Measurements from ENCODE around the gene FAM229B.

Gene FAM229B

GRCh38 chr6:112144145-112144926 is 56.9 kb downstream of the FAM229B start:
- no peak for DNase-seq (ENCODE audit: extremely low read depth, insufficient read length)
- no peak for TF ChIP-seq CTCF (IDR thresholded peaks at IDR 0.05; ENCODE audit: insufficient read depth, low read length, poor library complexity, severe bottlenecking)
- Histone ChIP-seq H3K36me3 (ENCODE audit: control insufficient read depth, insufficient read depth, low read length) (no peaks in the 10 kb centered on the region), H3K27me3 (replicated peaks; ENCODE audit: control insufficient read depth, insufficient read depth, low read length) (no peaks in the 10 kb centered on the region), H3K4me3 (replicated peaks; ENCODE audit: low read depth, low read length) (no peak overlapping the region)

- no peak for DNase-seq (ENCODE audit: extremely low read depth, insufficient read length)
- Histone ChIP-seq H3K36me3 (ENCODE audit: control insufficient read depth, insufficient read depth, low read length) (no peaks in the 10 kb centered on the region), H3K27me3 (replicated peaks; ENCODE audit: control insufficient read depth, insufficient read depth, low read length) (no peaks in the 10 kb centered on the region), H3K4me3 (replicated peaks; ENCODE audit: low read depth, low read length) (no peak overlapping the region)
- no peak for TF ChIP-seq CTCF (IDR thresholded peaks at IDR 0.05; ENCODE audit: insufficient read depth, low read length, poor library complexity, severe bottlenecking)
These were observed 57.7 kb downstream of the FAM229B start for GRCh38 chr6:112145080-112145573.

- Histone ChIP-seq H3K27me3 (replicated peaks; ENCODE audit: control insufficient read depth, insufficient read depth, low read length) (no peaks in the 10 kb centered on the region), H3K4me3 (replicated peaks; ENCODE audit: low read depth, low read length) (no peak overlapping the region), H3K36me3 (ENCODE audit: control insufficient read depth, insufficient read depth, low read length) (no peaks in the 10 kb centered on the region)
- TF ChIP-seq CTCF (IDR thresholded peaks at IDR 0.05; ENCODE audit: insufficient read depth, low read length, poor library complexity, severe bottlenecking), result no peak
- DNase-seq (ENCODE audit: extremely low read depth, insufficient read length), result no peak
These were observed 60.7 kb downstream of the FAM229B start for GRCh38 chr6:112148103-112148502.

GRCh38 chr6:112149236-112149635 is 61.8 kb downstream of the FAM229B start:
- no peak for DNase-seq (ENCODE audit: extremely low read depth, insufficient read length)
- Histone ChIP-seq H3K36me3 (ENCODE audit: control insufficient read depth, insufficient read depth, low read length) (no peaks in the 10 kb centered on the region), H3K27me3 (replicated peaks; ENCODE audit: control insufficient read depth, insufficient read depth, low read length) (no peaks in the 10 kb centered on the region), H3K4me3 (replicated peaks; ENCODE audit: low read depth, low read length) (no peak overlapping the region)
- no peak for TF ChIP-seq CTCF (IDR thresholded peaks at IDR 0.05; ENCODE audit: insufficient read depth, low read length, poor library complexity, severe bottlenecking)

- Histone ChIP-seq H3K4me3 (replicated peaks; ENCODE audit: low read depth, low read length) (no peak overlapping the region), H3K27me3 (replicated peaks; ENCODE audit: control insufficient read depth, insufficient read depth, low read length) (no peaks in the 10 kb centered on the region), H3K36me3 (ENCODE audit: control insufficient read depth, insufficient read depth, low read length) (no peaks in the 10 kb centered on the region)
- no peak for TF ChIP-seq CTCF (IDR thresholded peaks at IDR 0.05; ENCODE audit: insufficient read depth, low read length, poor library complexity, severe bottlenecking)
- no peak for DNase-seq (ENCODE audit: extremely low read depth, insufficient read length)
These were observed 62.4 kb downstream of the FAM229B start for GRCh38 chr6:112149719-112150263.

All from GM06990 (cell line).